Uterus (tissue), 2 donors: ENCODE data around the gene HLTF.

Experiments used
- CTCF ChIP-seq, 4 experiments: fragments of 200-600 bp in 2 of 4; fragments of 450-650 bp in 2 of 4; sonication (generic) in 2 of 4; IDR thresholded peaks; one replicate each; pipeline ENCODE4 v1.5.1; 2016 to 2019; ENCODE audit warnings: antibody characterized with exemption in 4 of 4, mild to moderate bottlenecking in 2 of 4, moderate library complexity in 1 of 4
- POLR2A ChIP-seq, 2 donors: fragments of 450-650 bp; IDR thresholded peaks; one replicate each; pipeline ENCODE4 v1.6.1; 2016; ENCODE audit warnings: antibody characterized with exemption in 2 of 2, mild to moderate bottlenecking in 1 of 2, moderate library complexity in 1 of 2

- TF ChIP-seq CTCF (IDR thresholded peaks at IDR 0.05) (no peak), POLR2A (IDR thresholded peaks at IDR 0.05) (no peak)
These were observed 30.8 kb downstream of the HLTF start for GRCh38 chr3:149055575-149055974.
